ENCODE data around the gene PLEKHJ1.

The PLEKHJ1 gene

DNA sequence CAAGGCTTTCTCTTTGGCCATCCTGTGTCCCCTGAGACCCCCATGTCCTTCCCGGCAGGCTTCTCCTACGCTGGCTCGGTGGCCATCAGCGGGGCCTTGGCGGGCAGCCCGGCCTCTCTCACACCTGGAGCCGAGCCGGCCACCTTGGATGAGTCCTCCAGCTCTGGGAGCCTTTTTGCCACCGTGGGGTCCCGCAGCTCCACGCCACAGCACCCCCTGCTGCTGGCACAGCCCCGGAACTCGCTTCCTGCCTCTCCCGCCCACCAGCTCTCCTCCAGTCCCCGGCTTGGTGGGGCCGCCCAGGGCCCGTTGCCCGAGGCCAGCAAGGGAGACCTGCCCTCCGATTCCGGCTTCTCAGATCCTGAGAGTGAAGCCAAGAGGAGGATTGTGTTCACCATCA, 14.2 kb downstream of the PLEKHJ1 start:
- no peak overlapping the region for H3K4me3 ChIP-seq (ENCODE audit: low read depth in 1 of 2, low read length in 1 of 2)
- H3K27me3 ChIP-seq, result no peaks in the 10 kb centered on the region
- no peak for TF ChIP-seq CTCF (IDR thresholded peaks at IDR 0.05)
- H3K27ac ChIP-seq, result no peak overlapping the region
- peaks cover 93% of the 10 kb centered on the region for H3K36me3 ChIP-seq
- H3K9me3 ChIP-seq, result no peaks in the 10 kb centered on the region
- H3K4me1 ChIP-seq (ENCODE audit: control insufficient read depth in 1 of 2, insufficient read depth in 1 of 2, low read depth in 1 of 2, low read length in 1 of 2), result no peaks in the 10 kb centered on the region

GRCh38 chr19:2221250-2221831, 14.8 kb downstream of the PLEKHJ1 start:
- no peak overlapping the region for H3K27ac ChIP-seq
- H3K27me3 ChIP-seq, result no peaks in the 10 kb centered on the region
- H3K4me3 ChIP-seq (ENCODE audit: low read depth in 1 of 2, low read length in 1 of 2), result no peak overlapping the region
- H3K36me3 ChIP-seq, result peaks cover 93% of the 10 kb centered on the region
- no peaks in the 10 kb centered on the region for H3K4me1 ChIP-seq (ENCODE audit: control insufficient read depth in 1 of 2, insufficient read depth in 1 of 2, low read depth in 1 of 2, low read length in 1 of 2)
- no peaks in the 10 kb centered on the region for H3K9me3 ChIP-seq
- TF ChIP-seq CTCF (IDR thresholded peaks at IDR 0.05), result no peak

DNA sequence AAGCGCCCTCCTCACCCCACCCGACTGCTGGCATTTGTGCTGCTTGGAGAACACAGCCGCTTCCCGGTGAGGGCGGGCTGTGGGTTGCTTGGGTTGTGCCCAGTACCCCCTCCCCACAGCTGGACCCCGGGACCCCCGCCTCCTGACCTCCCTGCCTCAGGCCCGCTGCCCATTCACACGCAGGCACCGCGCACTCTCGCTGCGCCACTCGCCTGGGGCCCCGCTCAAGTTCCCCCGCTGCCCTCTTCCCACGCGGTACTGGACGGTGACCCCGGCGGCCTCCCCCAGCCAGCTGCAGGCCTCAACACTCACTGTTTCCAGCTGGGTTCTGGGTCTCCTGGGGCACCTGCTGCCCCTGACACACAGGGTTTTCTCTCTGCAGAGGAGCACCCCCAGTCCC, 16.4 kb downstream of the PLEKHJ1 start:
- Histone ChIP-seq H3K4me3 (ENCODE audit: low read depth in 1 of 2, low read length in 1 of 2) (no peak overlapping the region), H3K27ac (no peak overlapping the region), H3K36me3 (peaks cover 93% of the 10 kb centered on the region)

DNA sequence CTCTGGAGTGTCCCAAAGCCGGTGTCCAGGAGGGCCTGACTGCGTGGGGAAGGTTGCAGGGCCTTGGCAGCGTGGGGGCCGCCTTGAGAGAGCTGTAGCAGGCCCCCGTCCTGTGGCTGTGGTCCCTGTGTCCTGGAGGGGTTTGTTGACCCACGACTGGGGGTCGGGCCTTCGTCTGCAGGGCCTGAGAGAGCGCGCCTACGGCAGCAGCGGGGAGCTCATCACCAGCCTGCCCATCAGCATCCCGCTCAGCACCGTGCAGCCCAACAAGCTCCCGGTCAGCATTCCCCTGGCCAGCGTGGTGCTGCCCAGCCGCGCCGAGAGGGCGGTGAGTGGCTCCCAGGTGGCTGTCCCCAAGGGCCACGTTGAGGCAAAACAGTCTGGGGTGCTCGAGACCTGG, 18.5 kb downstream of the PLEKHJ1 start:
- Histone ChIP-seq H3K4me1 (ENCODE audit: control insufficient read depth in 1 of 2, insufficient read depth in 1 of 2, low read depth in 1 of 2, low read length in 1 of 2) (no peaks in the 10 kb centered on the region), H3K27ac (no peak overlapping the region), H3K4me3 (ENCODE audit: low read depth in 1 of 2, low read length in 1 of 2) (no peak overlapping the region), H3K36me3 (peaks cover 95% of the 10 kb centered on the region), H3K9me3 (no peaks in the 10 kb centered on the region), H3K27me3 (no peaks in the 10 kb centered on the region)
- TF ChIP-seq CTCF (IDR thresholded peaks at IDR 0.05), result no peak

More for the DNA sequence above, 16.4 kb downstream of the PLEKHJ1 start:
- Histone ChIP-seq H3K4me1 (ENCODE audit: control insufficient read depth in 1 of 2, insufficient read depth in 1 of 2, low read depth in 1 of 2, low read length in 1 of 2) (no peaks in the 10 kb centered on the region), H3K27me3 (no peaks in the 10 kb centered on the region), H3K9me3 (no peaks in the 10 kb centered on the region)
- TF ChIP-seq CTCF (IDR thresholded peaks at IDR 0.05), result no peak

- H3K4me3 ChIP-seq (ENCODE audit: low read depth in 1 of 2, low read length in 1 of 2), result no peak overlapping the region
- H3K9me3 ChIP-seq, result no peaks in the 10 kb centered on the region
- no peaks in the 10 kb centered on the region for H3K27me3 ChIP-seq
- no peak for TF ChIP-seq CTCF (IDR thresholded peaks at IDR 0.05)
- H3K36me3 ChIP-seq, result peaks cover 95% of the 10 kb centered on the region
- no peak overlapping the region for H3K27ac ChIP-seq
- H3K4me1 ChIP-seq (ENCODE audit: control insufficient read depth in 1 of 2, insufficient read depth in 1 of 2, low read depth in 1 of 2, low read length in 1 of 2), result no peaks in the 10 kb centered on the region
Measured at GRCh38 chr19:2216361-2217225, 19.5 kb downstream of the PLEKHJ1 start.
